HG02759 (cell line): ENCODE measurements around the gene EVC.
"Not testable (repeated sequence)": the region's sequence is repeated elsewhere in the genome, so short reads cannot be mapped to it uniquely, and the experiment has no call there.

Experiments
- ATAC-seq: cut with Tn5 transposase; IDR thresholded peaks from one replicate; pipeline ENCODE4 v1.9.1; 2021; ENCODE audit warnings: mild to moderate bottlenecking, moderate library complexity; ENCODE audit not compliant: unreplicated experiment

Gene EVC

GRCh38 chr4:5809216-5809776 lies 98.3 kb downstream of the EVC start:
- no peak for ATAC-seq

- no peak for ATAC-seq
Measured at GRCh38 chr4:5810151-5810550, 99.2 kb downstream of the EVC start.

GRCh38 chr4:5810770-5811430 lies 99.9 kb downstream of the EVC start:
- no peak for ATAC-seq

GRCh38 chr4:5812057-5812456 lies 101.1 kb downstream of the EVC start:
- not testable (repeated sequence) for ATAC-seq

GRCh38 chr4:5812506-5813229 lies 101.7 kb downstream of the EVC start:
- ATAC-seq, result peak; percentile 67

GRCh38 chr4:5813882-5814255 lies 102.9 kb downstream of the EVC start:
- no peak for ATAC-seq

GRCh38 chr4:5814421-5814820 lies 103.4 kb downstream of the EVC start:
- no peak for ATAC-seq

GRCh38 chr4:5815641-5816040 lies 104.6 kb downstream of the EVC start:
- ATAC-seq, result no peak

- no peak for ATAC-seq
Measured at GRCh38 chr4:5816101-5816500, 105.1 kb downstream of the EVC start.

GRCh38 chr4:5816851-5817375 lies 105.9 kb downstream of the EVC start:
- ATAC-seq, result no peak

- ATAC-seq, result no peak
Measured at GRCh38 chr4:5821665-5822358, 110.8 kb downstream of the EVC start.

- ATAC-seq, result no peak
Measured at GRCh38 chr4:5822619-5823018, 111.6 kb downstream of the EVC start.

- no peak for ATAC-seq
Measured at GRCh38 chr4:5823542-5824211, 112.7 kb downstream of the EVC start.

- ATAC-seq, result no peak
Measured at GRCh38 chr4:5824227-5824626, 113.2 kb downstream of the EVC start.

- no peak for ATAC-seq
Measured at GRCh38 chr4:5824635-5825034, 113.6 kb downstream of the EVC start.

GRCh38 chr4:5825321-5826041 lies 114.5 kb downstream of the EVC start:
- ATAC-seq, result no peak

GRCh38 chr4:5826437-5827107 lies 115.6 kb downstream of the EVC start:
- no peak for ATAC-seq

GRCh38 chr4:5827108-5828004 lies 116.4 kb downstream of the EVC start:
- no peak for ATAC-seq

- no peak for ATAC-seq
Measured at GRCh38 chr4:5828005-5828391, 117.0 kb downstream of the EVC start.
